Epidermal melanocyte (primary cell): ENCODE measurements around the gene COIL.

Experiments
- DNase-seq: peaks from one replicate; pipeline ENCODE4 v3.0.0; 2011; ENCODE audit warnings: low spot score; ENCODE audit not compliant: insufficient read length

Gene COIL

DNA sequence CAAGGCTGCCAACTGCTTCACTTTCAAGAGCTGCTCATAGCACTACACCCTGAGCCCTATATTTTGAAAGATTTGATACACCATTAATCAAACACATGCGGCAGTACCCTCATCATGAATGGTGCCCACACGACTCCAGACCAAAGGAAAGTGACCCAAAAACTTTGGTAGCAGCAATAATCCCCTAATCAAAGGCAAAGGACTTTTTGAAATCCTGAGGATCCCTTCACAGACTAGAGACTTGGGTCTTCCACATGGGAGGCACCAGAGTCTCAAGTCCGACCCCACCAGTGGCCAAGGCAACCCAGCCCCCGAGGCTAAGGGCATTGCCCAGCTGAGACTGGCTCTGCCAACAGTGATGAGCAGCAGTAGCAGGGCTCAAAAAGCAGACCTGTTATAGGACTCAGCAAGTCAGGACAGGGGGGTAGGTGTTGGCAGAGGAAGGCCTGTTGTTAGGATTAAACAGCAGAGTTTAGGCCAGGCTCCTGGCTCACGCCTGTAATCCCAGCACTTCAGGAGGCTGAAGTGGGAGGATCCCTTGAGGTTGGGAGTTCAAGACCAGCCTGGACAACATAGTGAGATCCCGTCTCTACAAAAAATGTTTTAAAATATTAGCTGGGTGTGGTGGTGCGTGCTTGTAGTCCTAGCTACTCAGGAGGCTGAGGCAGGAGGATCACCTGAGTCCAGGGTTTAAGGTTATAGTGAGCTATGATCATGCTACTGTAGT lies 50.2 kb downstream of the COIL start:
- no peak for DNase-seq

DNA sequence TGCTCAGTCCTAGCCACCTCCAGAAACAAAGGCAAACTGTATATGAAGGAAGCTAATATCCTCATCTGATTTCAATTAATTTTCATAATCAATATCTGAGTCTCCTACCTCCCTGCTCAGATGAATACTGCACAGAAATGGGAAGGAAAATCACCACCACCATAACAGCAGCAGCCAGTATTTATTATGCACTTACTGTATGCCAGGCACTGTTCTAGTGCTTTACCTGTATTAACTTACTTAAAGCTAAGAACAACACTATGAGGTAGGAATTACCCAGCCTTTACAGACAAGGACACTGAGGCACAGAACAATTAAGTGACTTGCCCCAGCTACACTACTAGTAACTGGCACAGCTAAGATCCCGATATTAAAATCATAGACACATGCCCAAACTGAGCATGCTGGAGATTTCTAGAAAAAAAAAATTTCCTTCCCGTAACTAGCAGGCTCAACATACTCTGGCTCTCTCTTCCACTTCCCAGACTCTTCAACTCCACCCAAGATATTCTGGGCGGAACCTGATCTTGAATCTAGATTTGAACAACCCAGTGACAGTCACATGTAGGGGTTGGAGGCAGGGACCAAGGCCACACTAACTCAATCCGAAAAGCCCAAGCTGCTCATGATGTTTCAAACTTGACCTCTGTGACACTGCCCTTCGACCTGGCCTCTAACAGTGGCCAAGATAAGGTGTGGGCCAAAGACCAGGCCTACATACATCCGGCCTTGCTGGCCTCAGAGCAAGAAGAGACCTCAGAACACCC lies 50.9 kb downstream of the COIL start:
- no peak for DNase-seq

DNA sequence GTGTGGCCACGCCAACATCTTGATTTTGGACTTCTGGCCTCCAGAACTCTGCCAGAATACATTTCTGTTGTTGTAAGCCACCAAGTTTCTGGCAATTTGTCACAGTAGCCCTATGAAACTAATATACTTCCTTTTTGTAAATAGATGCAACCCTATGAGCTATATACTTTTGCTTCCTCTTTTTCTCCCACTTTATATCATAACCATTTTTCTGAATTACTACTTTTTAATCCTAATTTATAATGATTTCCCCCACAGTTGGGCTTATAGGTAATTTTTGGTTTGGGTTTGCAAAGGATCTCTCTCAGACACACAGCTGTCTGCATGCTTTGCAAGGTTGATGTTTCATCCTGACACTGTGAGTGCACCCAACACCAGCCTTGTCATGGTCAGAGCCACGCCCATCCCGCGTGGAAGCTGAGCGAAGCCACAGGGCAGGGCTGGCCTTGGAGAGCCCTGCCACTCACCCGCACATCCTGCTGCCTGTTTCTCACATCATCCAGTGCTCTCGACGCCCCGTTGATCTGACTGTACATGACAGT lies 52.8 kb downstream of the COIL start:
- DNase-seq = no peak

DNA sequence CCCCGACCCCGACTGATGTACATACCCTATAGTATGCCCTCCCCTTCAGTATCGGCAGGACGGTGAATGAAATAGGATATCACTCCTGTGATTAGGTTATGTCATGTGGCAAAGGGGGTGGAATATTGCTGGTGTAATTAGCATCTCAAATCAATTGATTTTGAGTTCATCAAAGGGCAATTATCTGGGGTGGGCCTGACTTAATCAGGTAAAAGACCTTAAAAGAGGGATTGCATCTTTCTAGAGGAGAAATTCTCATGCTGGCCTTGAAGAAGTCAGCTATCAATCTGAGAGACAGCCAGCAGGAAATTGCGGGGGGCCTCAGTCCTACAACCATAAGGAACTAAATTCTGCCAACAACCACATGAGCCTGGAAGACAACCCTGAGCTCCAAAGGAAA lies 57.3 kb downstream of the COIL start:
- DNase-seq = no peak

DNA sequence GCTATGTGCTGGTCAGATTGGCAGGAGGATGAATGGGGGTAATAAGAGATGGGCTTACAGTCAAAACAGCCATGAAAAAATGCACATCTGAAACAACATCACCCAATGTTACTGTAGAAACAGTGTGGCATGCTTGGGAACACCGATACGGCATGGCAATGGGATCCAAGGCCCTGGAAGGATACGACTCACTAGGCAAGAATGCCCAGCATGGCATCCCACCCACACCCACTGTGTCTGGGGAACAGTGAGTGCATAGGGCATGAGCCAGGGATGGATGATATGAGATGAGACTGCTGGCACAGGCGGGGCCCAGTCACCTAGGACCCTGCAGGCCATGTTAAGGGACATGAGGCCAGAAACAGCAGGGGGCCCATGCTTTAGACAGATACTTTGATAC lies 58.5 kb downstream of the COIL start:
- no peak for DNase-seq

DNA sequence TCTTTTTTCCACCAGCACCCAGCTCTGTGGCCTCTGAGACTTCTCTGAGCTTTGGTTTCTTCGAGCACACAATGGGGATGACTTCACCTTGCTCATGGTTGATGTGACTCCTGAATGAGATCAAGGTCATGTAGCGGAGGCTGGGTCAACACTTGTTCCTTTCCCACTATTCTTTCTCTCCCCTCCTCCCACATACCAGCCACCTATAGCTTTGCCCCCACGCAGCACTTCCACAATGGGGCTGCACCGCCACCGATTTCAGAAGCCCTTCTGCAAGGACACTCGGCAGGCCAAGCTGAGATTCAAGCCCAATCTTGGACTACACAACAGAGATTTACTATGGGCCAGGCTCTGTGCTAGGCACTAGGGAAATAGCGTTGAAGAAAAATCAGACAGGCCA lies 61.4 kb downstream of the COIL start:
- no peak for DNase-seq

DNA sequence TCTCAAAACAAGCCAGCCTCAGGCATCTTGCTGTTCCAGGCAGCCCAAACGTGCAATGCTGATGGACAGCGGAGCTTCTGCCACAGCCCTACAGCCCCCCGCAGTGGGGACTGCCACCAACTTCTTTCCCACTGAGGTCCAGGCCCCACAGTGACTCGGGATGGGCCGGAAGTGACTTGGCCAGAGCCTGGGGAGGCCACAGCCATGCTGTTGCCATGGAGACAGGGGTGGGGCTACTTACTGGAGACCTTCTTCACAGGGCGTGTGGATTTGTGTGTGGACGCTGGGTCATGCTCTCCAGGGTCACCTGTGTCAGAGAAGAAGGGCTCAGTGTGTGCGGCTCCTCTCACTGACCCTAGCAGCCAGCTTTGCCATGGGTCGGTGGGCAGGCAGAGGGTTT lies 62.0 kb downstream of the COIL start:
- DNase-seq = no peak

DNA sequence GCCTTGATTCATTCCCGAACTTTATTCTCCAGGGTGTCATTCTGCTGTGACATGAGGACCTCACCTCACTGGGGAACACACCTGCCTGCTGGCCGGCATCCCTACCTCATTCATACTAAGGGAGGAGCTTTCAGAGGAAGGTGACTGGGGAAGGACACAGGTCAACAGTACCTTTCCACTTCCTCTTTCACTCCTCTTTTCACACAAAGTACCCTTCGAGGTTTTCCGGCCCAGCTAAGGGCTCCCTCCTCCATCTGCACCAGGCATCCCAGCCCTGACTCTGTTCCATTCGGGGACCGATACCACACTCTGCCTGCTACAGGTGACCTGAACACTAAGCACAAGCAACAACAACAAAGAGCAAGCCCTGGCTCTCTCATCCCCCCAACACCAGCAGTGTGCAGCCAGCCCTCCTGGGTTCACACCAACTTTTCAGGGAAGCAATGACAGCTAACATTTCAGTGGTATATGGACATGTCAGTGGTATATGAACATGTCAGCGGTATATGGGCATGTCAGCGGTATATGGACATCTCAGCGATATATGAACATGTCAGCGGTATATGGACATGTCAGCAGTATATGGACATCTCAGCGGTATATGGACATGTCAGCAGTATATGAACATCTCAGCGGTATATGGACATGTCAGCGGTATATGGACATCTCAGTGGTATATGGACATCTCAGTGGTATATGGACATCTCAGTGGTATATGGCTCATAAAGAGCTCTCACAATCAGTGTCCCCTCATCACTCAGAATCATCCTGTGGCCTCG lies 63.0 kb downstream of the COIL start:
- no peak for DNase-seq

DNA sequence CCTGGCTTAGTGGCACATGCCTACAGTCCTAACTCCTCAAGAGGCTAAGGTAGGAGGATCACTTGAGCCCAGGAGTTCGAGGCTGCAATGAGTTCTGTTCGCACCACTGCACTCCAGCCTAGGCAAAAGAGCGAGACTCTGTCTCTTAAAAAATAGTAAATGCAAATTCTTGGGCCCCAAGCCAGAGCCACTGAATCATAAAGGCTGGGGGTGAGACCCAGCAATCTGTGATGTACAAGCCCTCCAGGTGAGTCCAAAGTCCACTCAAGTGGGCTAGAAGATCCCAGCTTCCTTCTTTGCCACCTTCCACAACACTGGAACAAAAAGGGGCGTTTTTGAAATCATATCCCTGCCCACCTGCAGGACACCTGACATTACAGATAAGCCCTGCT lies 63.9 kb downstream of the COIL start:
- no peak for DNase-seq

DNA sequence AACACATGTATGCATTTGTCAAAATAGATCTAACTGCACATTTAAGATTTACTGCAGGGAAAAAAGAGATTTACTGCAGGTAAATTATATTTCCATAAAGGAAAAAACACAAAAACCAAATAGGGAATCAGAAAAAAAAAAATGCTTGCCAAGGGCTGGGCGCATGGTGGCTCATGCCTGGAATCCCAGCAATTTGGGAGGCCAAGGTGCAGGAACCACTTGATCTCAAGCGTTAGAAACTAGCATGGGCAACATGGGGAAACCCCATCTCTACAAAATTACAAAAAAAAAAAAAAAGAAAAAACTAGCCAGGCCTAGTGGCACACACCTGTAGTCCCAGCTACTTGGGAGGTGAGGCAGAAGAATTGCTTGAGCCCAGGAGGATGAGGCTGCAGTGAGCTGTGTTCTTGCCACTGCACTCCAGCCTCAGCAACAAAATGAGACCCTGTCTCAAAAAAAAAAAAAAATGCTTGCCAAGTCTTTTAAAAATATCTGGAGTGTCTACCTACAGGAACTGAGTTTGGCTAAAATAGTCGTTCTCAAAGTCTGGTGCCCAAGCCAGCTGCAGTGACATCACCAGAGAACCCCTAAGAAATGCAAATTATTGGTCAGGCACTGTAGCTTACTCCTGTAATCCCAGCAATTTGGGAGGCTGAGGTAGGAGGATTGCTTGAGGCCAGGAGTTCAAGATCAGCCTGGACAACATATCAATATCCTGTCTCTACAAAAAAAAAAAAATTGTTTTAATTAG lies 64.5 kb downstream of the COIL start:
- DNase-seq = no peak

DNA sequence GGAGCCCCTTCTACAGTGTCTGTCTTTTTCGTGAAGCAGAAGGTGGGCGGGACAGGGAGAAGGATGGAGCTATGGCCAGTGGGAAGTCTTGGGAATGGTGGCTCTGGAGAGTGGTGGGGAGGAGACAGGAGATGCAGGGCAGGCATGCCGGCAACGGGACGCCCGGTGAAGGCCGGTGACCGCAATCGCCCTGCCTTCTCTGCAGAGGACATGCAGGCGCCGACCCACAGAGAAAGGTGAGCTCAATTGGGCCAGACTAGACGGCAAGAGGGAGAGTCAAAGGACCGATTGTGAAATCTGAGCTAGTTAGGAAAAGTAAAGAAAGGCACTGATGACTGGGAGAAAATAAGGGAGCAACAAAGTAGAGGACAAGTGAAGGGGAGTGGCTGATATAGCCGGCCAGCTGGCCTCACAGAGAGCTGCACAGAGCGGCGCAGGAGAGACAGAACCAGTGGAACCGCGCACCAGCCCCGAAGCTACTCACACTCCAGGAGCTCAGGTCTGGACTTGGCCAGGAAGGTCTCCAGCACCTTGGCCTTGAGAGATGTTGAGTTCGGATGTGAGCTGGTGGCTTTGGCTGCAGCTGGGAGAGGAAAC lies 65.9 kb downstream of the COIL start:
- DNase-seq = no peak

DNA sequence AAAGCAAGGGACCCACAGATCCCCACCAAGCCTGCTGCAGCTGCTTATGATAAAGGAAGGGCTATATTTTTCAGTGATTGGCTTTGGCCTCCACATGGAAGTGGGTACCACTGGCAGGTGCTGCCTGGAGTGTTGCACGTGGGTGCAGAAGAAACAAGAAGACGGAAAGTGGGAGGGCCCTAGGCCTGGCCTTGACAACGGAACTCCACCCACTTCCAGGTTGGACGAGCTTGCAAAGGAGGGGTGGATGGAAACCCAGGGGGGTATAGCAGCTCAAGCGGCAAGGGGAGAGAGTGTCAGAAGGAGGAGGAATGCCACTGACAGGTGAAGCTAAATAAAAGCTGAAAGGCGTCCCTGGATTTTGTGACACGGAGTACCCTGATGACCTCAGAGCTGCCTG lies 67.3 kb downstream of the COIL start:
- no peak for DNase-seq

DNA sequence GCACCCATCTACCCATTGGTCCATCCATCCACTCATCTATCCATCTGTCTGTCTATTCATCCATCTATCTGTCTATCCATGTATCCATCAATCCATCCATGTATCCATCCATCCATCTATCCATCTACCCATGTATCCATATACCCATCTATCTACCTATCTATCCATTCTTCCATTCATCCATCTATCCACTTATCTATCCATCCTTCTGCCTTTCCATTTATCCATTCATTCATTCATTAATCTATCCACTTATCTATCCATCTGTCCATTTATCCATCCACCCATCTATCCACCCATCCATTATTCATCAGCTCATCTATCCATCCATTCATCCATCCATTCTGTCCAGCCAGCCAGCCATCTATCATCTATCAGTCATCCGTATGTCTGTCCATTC lies 68.5 kb downstream of the COIL start:
- DNase-seq = no peak

DNA sequence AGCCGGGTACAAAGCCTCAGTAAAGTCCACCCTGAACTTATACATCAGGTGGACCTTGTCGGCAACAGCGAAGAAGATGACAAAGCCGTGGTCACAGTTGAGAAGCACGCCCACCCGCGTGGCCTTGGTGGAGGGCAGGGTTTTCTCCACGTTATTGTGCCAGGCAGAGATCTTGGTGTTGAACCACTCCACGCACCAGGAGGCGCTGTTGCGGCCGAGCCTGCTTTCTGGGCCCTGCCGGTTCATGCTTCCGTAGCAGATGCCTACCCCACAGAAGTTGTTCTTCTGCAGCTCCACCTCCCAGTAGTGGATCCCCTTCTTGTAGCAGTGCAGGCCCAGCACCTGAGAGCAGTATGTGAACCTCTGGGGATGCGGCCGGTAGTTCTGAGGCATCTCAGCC lies 69.1 kb downstream of the COIL start:
- no peak for DNase-seq

DNA sequence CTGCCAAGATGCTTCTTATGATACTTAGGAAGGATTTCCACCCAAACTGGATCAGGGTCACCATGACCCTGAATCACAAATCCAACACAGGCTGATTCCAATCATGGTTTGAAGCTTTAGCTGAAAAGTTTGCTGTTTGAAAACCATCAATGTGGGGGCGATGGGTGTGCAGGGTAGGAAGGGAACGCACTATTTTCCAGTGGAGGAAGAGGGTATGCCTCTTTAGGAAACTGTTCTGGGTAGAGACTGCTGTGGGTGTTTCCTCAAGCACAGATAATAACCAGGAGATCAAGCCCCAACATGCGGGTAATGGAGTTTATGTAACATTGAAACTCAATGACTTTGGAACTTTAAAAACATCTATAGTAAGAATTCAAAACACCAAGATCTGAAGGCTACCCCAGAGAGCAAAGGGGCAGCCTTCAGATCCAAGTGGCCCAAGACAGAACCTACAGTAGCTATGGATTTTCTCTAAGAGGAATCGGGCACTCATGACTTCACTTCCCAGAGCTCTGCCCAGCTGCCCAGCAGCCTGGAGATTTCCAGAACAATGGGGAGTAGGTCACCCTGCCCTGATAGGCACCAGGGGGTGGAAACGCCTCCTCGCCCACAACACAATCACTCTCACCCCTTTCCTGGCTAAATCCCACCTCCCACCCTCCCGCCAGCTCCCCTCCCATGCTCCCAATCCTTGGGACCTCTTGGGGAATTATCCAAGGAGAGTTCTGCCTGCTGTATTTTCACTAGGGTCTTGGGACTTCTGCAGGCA lies 69.8 kb downstream of the COIL start:
- DNase-seq = no peak

DNA sequence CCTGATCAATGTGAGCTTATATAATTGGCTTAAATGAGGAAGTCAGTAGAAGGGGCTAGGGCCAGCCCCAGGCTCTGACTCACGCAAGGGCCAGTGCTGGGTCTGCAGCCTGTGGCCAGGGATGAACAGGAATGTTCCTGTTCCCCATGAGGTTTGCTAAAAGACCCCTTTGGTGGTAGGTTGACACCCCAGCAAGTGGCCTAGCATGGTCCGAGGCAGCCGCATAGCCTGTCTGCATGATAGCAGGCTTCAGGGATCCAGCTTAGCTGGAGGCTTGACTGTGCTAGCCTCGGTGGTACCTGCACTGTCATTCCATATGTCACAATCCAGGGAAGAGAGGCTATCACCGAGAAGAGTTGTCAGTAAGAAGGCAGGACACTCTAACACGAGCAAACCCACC lies 70.5 kb downstream of the COIL start:
- no peak for DNase-seq
